Measurements from ENCODE around the gene GRIA1.

DNA sequence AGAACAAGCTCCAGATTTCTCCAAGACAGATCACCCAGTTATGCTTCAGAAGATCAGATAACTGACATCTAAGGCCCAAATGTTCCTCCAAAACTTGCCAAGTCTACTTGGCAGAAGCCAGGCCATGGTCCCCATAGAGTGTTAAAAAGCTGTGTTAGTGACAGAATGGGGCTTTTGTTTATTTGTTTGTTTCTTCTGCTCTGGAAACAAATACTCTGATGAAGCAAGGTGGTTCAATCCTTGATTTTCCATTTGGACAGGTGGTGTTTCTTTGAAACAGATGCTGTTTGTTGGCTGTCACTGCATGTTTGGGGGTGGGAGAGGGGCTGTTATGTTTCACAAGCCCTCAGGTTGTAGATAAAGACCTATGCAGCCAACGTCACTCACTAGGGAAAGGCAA is 284.2 kb downstream of the GRIA1 start:
- TF ChIP-seq SUZ12 (IDR thresholded peaks at IDR 0.05; ENCODE audit: extremely low read depth, insufficient read depth, insufficient read length) (no peak), YY1 (IDR thresholded peaks at IDR 0.05; ENCODE audit: insufficient read depth, insufficient read length) (no peak), ZNF274 (IDR thresholded peaks at IDR 0.05; ENCODE audit: low read depth, low read length) (no peak)
